B cell (primary cell): ENCODE data around the gene NIF3L1.

Source experiments
- EZH2 ChIP-seq: IDR thresholded peaks from 2 replicates; pipeline ENCODE4 v1.6.1; 2012; ENCODE audit warnings: borderline replicate concordance, low read depth, mild to moderate bottlenecking, moderate library complexity, low read length; ENCODE audit not compliant: insufficient read depth, poor library complexity, severe bottlenecking
- TF ChIP-seq, protein P1 (sequence below): fragments of 200-600 bp; IDR thresholded peaks from one replicate; pipeline ENCODE4 v1.8.0; 2022; ENCODE audit warnings: antibody characterized with exemption, mild to moderate bottlenecking

DNA sequence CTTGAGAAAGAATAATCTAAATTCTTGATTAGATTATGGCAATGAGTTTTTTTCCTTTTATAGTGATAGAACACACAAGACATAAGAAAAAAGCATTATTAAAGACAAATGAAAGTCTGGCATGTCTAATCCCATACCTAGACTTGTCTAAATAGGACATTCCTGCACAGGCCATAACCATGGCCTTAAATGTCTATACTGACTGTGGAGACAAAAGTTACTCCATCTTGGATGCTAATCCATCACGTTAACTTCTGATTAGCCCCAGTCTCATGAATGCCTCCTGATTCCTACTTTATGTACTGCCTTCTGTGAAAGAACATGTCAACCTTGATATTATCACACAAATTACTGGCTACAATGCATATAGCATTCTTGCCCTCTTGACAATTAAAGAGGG is 50.7 kb downstream of the NIF3L1 start:
- TF ChIP-seq, protein P1, sequence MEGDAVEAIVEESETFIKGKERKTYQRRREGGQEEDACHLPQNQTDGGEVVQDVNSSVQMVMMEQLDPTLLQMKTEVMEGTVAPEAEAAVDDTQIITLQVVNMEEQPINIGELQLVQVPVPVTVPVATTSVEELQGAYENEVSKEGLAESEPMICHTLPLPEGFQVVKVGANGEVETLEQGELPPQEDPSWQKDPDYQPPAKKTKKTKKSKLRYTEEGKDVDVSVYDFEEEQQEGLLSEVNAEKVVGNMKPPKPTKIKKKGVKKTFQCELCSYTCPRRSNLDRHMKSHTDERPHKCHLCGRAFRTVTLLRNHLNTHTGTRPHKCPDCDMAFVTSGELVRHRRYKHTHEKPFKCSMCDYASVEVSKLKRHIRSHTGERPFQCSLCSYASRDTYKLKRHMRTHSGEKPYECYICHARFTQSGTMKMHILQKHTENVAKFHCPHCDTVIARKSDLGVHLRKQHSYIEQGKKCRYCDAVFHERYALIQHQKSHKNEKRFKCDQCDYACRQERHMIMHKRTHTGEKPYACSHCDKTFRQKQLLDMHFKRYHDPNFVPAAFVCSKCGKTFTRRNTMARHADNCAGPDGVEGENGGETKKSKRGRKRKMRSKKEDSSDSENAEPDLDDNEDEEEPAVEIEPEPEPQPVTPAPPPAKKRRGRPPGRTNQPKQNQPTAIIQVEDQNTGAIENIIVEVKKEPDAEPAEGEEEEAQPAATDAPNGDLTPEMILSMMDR = no peak
- TF ChIP-seq EZH2 = no peak
